ENCODE results near the gene LNX2.

DNA sequence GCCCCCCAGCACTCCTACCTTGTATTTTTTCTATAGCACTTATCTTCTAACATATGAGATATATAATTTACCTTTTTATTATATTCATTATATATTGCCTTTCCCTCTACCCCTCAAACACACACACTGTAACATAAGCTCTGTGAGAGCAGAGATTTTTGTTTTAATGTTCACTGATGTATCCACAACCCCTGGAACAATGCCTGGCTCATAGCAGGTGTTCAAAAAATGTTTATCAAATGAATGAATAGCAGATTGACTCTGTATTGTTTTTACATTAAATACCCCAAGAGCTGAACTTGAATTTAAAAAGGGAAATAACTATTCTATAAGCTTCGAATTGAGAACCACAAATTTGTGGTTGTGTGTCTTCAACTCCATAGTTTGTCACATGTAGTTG lies 12.3 kb upstream of the LNX2 start:
- TF ChIP-seq YY1 (IDR thresholded peaks at IDR 0.05; ENCODE audit: insufficient read depth, insufficient read length): no peak
- no peak for TF ChIP-seq SUZ12 (IDR thresholded peaks at IDR 0.05; ENCODE audit: extremely low read depth, insufficient read depth, insufficient read length)
- TF ChIP-seq ZNF274 (IDR thresholded peaks at IDR 0.05; ENCODE audit: low read depth, low read length): no peak
